ENCODE data around the gene EHMT1. TPM values are rescaled to one million over a fixed set of nuclear protein-coding genes. Genes with fewer than 3 reads are reported as not detected.

The EHMT1 gene
- total and polyA plus RNA-seq, 10 of the 15 experiments (the other 5 are each of a cell fraction or from before 2014, with no cell fraction given) = 2.9 to 100 (median 48.1) TPM

DNA sequence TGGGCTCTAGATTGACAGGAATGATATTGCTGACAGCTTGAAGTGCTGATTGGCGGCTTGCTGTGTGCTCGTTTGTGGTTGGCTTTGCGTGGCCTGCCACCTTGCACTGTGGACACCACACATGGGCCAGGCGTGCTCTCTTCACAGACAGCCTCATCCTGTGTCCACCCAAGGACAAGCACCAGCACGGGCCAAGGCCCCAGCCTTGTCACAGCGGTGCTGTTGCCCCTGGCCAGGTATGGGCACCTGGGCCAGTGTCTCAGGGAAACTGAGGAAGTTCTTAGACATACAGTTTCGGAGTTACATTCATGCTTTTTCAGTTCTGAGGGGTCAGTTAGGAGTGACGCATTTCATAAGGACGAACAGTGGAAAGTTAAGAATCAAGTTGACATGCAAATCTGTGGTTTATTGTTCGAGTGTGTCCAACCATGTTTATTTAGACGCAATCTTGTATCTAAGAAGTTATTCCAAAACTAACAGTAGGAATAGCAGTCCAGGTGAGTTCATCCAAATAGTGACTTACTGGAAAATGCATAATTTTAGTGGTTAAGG lies 125.9 kb downstream of the EHMT1 start (continued):
- peak; percentile 97 for TF ChIP-seq ZNF687 (IDR thresholded peaks at IDR 0.05)
- TF ChIP-seq, protein P1, sequence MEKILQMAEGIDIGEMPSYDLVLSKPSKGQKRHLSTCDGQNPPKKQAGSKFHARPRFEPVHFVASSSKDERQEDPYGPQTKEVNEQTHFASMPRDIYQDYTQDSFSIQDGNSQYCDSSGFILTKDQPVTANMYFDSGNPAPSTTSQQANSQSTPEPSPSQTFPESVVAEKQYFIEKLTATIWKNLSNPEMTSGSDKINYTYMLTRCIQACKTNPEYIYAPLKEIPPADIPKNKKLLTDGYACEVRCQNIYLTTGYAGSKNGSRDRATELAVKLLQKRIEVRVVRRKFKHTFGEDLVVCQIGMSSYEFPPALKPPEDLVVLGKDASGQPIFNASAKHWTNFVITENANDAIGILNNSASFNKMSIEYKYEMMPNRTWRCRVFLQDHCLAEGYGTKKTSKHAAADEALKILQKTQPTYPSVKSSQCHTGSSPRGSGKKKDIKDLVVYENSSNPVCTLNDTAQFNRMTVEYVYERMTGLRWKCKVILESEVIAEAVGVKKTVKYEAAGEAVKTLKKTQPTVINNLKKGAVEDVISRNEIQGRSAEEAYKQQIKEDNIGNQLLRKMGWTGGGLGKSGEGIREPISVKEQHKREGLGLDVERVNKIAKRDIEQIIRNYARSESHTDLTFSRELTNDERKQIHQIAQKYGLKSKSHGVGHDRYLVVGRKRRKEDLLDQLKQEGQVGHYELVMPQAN (conservative IDR thresholded peaks at IDR 0.05) = no peak
- TF ChIP-seq, protein P2, sequence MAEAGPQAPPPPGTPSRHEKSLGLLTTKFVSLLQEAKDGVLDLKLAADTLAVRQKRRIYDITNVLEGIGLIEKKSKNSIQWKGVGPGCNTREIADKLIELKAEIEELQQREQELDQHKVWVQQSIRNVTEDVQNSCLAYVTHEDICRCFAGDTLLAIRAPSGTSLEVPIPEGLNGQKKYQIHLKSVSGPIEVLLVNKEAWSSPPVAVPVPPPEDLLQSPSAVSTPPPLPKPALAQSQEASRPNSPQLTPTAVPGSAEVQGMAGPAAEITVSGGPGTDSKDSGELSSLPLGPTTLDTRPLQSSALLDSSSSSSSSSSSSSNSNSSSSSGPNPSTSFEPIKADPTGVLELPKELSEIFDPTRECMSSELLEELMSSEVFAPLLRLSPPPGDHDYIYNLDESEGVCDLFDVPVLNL (IDR thresholded peaks at IDR 0.05; ENCODE audit: low read depth, low read length) = no peak
- no peak for TF ChIP-seq NBN (IDR thresholded peaks at IDR 0.05)
- peak; percentile 66; the same call in 1 of the 2 replicates for TF ChIP-seq MYB (IDR thresholded peaks at IDR 0.05; ENCODE audit: borderline replicate concordance, low read depth, low read length)
- peak; percentile 53; the same call in 1 of the 2 replicates for TF ChIP-seq BCL11A (IDR thresholded peaks at IDR 0.05; ENCODE audit: low read depth, low read length)
- TF ChIP-seq, protein P3, sequence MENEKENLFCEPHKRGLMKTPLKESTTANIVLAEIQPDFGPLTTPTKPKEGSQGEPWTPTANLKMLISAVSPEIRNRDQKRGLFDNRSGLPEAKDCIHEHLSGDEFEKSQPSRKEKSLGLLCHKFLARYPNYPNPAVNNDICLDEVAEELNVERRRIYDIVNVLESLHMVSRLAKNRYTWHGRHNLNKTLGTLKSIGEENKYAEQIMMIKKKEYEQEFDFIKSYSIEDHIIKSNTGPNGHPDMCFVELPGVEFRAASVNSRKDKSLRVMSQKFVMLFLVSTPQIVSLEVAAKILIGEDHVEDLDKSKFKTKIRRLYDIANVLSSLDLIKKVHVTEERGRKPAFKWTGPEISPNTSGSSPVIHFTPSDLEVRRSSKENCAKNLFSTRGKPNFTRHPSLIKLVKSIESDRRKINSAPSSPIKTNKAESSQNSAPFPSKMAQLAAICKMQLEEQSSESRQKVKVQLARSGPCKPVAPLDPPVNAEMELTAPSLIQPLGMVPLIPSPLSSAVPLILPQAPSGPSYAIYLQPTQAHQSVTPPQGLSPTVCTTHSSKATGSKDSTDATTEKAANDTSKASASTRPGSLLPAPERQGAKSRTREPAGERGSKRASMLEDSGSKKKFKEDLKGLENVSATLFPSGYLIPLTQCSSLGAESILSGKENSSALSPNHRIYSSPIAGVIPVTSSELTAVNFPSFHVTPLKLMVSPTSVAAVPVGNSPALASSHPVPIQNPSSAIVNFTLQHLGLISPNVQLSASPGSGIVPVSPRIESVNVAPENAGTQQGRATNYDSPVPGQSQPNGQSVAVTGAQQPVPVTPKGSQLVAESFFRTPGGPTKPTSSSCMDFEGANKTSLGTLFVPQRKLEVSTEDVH (IDR thresholded peaks at IDR 0.05; ENCODE audit: low read depth, partially characterized antibody) = no peak
- TF ChIP-seq MEF2A (IDR thresholded peaks at IDR 0.05; ENCODE audit: insufficient read depth, low read depth, low read length) = no peak
- TF ChIP-seq POLR2A (IDR thresholded peaks at IDR 0.05; ENCODE audit: low read depth, low read length) = no peak
- TF ChIP-seq, protein P4, sequence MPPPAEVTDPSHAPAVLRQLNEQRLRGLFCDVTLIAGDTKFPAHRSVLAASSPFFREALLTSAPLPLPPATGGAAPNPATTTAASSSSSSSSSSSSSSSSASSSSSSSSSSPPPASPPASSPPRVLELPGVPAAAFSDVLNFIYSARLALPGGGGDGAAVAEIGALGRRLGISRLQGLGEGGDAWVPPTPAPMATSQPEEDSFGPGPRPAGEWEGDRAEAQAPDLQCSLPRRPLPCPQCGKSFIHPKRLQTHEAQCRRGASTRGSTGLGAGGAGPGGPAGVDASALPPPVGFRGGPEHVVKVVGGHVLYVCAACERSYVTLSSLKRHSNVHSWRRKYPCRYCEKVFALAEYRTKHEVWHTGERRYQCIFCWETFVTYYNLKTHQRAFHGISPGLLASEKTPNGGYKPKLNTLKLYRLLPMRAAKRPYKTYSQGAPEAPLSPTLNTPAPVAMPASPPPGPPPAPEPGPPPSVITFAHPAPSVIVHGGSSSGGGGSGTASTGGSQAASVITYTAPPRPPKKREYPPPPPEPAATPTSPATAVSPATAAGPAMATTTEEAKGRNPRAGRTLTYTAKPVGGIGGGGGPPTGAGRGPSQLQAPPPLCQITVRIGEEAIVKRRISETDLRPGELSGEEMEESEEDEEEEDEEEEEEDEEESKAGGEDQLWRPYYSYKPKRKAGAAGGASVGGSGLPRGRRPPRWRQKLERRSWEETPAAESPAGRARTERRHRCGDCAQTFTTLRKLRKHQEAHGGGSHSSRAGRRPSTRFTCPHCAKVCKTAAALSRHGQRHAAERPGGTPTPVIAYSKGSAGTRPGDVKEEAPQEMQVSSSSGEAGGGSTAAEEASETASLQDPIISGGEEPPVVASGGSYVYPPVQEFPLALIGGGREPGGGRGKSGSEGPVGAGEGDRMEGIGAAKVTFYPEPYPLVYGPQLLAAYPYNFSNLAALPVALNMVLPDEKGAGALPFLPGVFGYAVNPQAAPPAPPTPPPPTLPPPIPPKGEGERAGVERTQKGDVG (CRISPR knock-in tag; IDR thresholded peaks at IDR 0.05) = no peak; the same call in 1 of the 2 replicates
- 0 out of 2 replicates have a peak, but pooled peaks have one; percentile 33 for TF ChIP-seq ZBTB33 (IDR thresholded peaks at IDR 0.05)
- TF ChIP-seq FOXK2 (IDR thresholded peaks at IDR 0.05) = no peak
- no peak for TF ChIP-seq SUZ12 (IDR thresholded peaks at IDR 0.05; ENCODE audit: unreplicated experiment)
- 0 out of 2 replicates have a peak, but pooled peaks have one; percentile 6 for TF ChIP-seq JUND (IDR thresholded peaks at IDR 0.05; ENCODE audit: low read depth, low read length)

Measured in GM12878 (cell line).